ENCODE data around the gene OR14A2.

- no peak for TF ChIP-seq CTCF (conservative IDR thresholded peaks at IDR 0.05)
- no peak for TF ChIP-seq EZH2 (IDR thresholded peaks at IDR 0.05; ENCODE audit: low read depth)
These were observed 1.5 kb downstream of the OR14A2 start for GRCh38 chr1:247746391-247746935.
